ENCODE results near the gene HOXD8. TPM values are rescaled to one million over a fixed set of nuclear protein-coding genes. Genes with fewer than 3 reads are reported as not detected.

HOXD8 gene
- total RNA-seq, 3 donors from 2014 or later = 10.5 to 36.1 (median 13.8) TPM

- H3K9me3 ChIP-seq = no peaks in the 10 kb centered on the region
- no peaks in the 10 kb centered on the region for H3K36me3 ChIP-seq
- TF ChIP-seq CTCF (IDR thresholded peaks at IDR 0.05) (no peak), POLR2AphosphoS5 (IDR thresholded peaks at IDR 0.05) (peak in 1 of 3 donors; percentile 26), POLR2A (IDR thresholded peaks at IDR 0.05) (no peak)
- H3K4me3 ChIP-seq = peak overlapping the region; percentile 52 to 82 (median 71)
- peaks cover 0 to 82% of the 10 kb centered on the region in 2 donors for H3K27me3 ChIP-seq
- no peak for DNase-seq (ENCODE audit: low spot score in 2 of 2)
- H3K4me1 ChIP-seq = peaks cover 0 to 8% of the 10 kb centered on the region in 2 donors
- intact Hi-C loops (cut with DNase I; ENCODE audit: low total_unique reads) = loop anchor here (5.0 to 10.0 kb wide), 2 partner anchors 499 to 1007 kb away; no protein-coding TSS in a partner anchor
- H3K27ac ChIP-seq = peak overlapping the region; percentile 62 to 97
Observed at GRCh38 chr2:176137906-176138305, 8.4 kb downstream of the HOXD8 start.

DNA sequence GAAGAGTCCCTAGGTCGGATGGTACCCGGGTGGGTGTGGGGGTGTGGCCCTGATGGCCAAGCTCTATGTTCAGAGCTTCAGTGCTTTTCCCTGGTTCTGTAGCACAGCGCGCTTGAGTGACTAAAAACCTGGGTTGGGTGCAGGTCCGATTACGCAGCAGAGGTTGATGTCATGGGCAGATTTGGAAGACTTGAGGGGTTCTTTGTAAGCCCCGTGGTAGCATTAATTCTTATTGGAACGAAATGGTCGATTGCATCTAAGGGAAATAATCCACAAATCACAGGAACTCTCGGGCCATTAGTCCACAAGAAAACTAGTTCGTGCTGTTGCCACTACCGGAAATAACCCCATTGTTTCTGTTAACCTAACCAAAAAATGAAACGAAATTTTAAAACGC, 9.0 kb downstream of the HOXD8 start:
- TF ChIP-seq CTCF (IDR thresholded peaks at IDR 0.05) = no peak
- no peak for TF ChIP-seq POLR2A (IDR thresholded peaks at IDR 0.05)
- TF ChIP-seq POLR2AphosphoS5 (IDR thresholded peaks at IDR 0.05) = no peak
- Histone ChIP-seq H3K4me3 (peak overlapping the region; percentile 52 to 82 (median 71)), H3K9me3 (no peaks in the 10 kb centered on the region), H3K27me3 (peaks cover 0 to 83% of the 10 kb centered on the region in 2 donors), H3K4me1 (peaks cover 0 to 8% of the 10 kb centered on the region in 2 donors), H3K27ac (peak overlapping the region; percentile 62 to 97), H3K36me3 (no peaks in the 10 kb centered on the region)
- no peak for DNase-seq (ENCODE audit: low spot score in 2 of 2)
- intact Hi-C loops (cut with DNase I; ENCODE audit: low total_unique reads) = loop anchor here (5.0 to 10.0 kb wide), 2 partner anchors 499 to 1006 kb away; no protein-coding TSS in a partner anchor

- Histone ChIP-seq H3K9me3 (no peaks in the 10 kb centered on the region), H3K27ac (peak overlapping the region; percentile 62 to 97), H3K4me3 (peak overlapping the region; percentile 52 to 82 (median 71)), H3K36me3 (no peaks in the 10 kb centered on the region), H3K27me3 (peaks cover 0 to 83% of the 10 kb centered on the region in 2 donors), H3K4me1 (peaks cover 0 to 8% of the 10 kb centered on the region in 2 donors)
- intact Hi-C loops (cut with DNase I; ENCODE audit: low total_unique reads) = loop anchor here (5.0 to 10.0 kb wide), 2 partner anchors 498 to 1006 kb away; no protein-coding TSS in a partner anchor
- TF ChIP-seq CTCF (IDR thresholded peaks at IDR 0.05) (no peak), POLR2A (IDR thresholded peaks at IDR 0.05) (no peak), POLR2AphosphoS5 (IDR thresholded peaks at IDR 0.05) (no peak)
- no peak for DNase-seq (ENCODE audit: low spot score in 2 of 2)
Observed at GRCh38 chr2:176138923-176139660, 9.6 kb downstream of the HOXD8 start.

DNA sequence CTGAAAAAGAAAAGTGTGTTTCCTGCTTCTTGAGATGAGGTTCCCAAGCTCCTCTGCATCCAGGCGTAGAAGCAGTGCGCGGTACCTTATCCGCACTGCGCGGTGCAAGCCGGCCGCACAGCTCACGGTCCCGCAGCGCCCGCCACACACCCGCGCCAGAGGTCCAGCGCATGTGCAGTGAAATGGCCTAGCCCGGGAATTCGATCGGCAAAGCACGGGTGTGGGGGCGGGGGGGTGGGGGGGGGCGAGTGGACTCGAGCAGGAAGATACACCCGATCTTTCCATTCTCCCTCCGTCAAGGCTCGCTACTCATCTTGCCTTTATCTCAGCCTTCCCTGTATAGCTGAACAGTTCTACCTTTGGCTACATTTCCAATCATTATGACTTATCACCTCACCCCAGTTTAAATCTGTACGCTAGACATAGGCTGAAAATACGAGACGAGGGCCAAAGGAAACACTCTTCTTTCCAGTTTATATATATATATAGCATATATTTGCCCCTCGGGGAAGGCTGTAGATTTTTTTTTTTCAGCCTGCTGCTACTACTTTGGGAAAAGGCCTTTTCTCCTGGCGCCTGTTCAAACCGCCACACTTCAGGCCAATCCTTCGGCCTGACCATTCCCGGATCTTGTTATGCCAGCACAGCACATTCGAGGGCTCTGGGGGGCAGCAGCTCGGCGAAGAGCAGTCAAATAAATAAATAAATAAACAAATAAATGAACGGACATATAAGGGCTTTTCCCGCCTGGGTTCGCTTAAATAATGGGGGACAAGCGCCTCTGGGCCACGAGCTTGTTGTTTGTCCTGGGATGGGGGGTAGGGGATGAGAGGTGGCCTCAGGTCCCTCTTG, 10.4 kb downstream of the HOXD8 start:
- H3K27me3 ChIP-seq = peaks cover 0 to 77% of the 10 kb centered on the region in 2 donors

GRCh38 chr2:176140513-176141317, 11.2 kb downstream of the HOXD8 start:
- TF ChIP-seq POLR2A (IDR thresholded peaks at IDR 0.05) = no peak
- peak in 2 of 3 donors; percentile 46 to 68 for TF ChIP-seq POLR2AphosphoS5 (IDR thresholded peaks at IDR 0.05)
- TF ChIP-seq CTCF (IDR thresholded peaks at IDR 0.05) = peak; percentile 42 to 97 (median 82)
- peaks cover 0 to 8% of the 10 kb centered on the region in 2 donors for H3K4me1 ChIP-seq
- DNase-seq (ENCODE audit: low spot score in 2 of 2) = no peak
- no peaks in the 10 kb centered on the region for H3K9me3 ChIP-seq
- peaks cover 0 to 82% of the 10 kb centered on the region in 2 donors for H3K27me3 ChIP-seq
- H3K27ac ChIP-seq = peak overlapping the region; percentile 62 to 97
- peak overlapping the region; percentile 52 to 82 (median 71) for H3K4me3 ChIP-seq
- H3K36me3 ChIP-seq = no peaks in the 10 kb centered on the region
- intact Hi-C loops (cut with DNase I; ENCODE audit: low total_unique reads) = no loop called here

More for the DNA sequence above, 10.4 kb downstream of the HOXD8 start:
- no peaks in the 10 kb centered on the region for H3K36me3 ChIP-seq
- peak overlapping the region; percentile 52 to 82 (median 71) for H3K4me3 ChIP-seq
- peak overlapping the region; percentile 62 to 97 for H3K27ac ChIP-seq
- H3K4me1 ChIP-seq = peaks cover 0 to 8% of the 10 kb centered on the region in 2 donors
- no peaks in the 10 kb centered on the region for H3K9me3 ChIP-seq
- no peak for DNase-seq (ENCODE audit: low spot score in 2 of 2)
- TF ChIP-seq POLR2A (IDR thresholded peaks at IDR 0.05) (no peak), POLR2AphosphoS5 (IDR thresholded peaks at IDR 0.05) (peak in 1 of 3 donors; percentile 9)
- intact Hi-C loops (cut with DNase I; ENCODE audit: low total_unique reads) = loop anchor here (5.0 to 10.0 kb wide), 2 partner anchors 497 to 1005 kb away; no protein-coding TSS in a partner anchor
